ENCODE data around the gene MAP1LC3B.

The MAP1LC3B gene

GRCh38 chr16:87411375-87412271 is 19.5 kb downstream of the MAP1LC3B start:
- DNase-seq, result no peak

GRCh38 chr16:87412371-87412995 is 20.3 kb downstream of the MAP1LC3B start:
- DNase-seq, result no peak

DNA sequence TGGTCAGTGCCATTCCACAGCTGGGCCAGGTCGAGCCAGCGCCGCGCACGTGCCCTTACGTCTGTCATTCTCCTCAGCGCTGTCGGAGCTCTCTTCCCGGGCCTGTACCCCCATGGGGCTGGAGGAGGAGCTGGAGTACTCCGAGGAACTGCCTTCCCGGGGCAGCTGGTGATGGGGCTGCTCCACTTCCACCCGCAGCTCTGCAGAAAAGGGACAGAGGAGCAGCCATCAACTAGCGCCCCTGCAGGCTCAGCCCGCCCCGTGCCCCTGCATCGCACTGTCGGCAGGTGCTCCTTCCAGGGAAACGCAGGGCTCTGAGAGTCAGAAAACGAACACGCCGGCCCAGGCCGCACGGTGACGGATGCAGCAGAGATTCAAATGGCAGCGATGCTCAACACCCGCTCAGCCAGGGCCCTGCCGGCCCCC is 20.9 kb downstream of the MAP1LC3B start:
- no peak for DNase-seq

- DNase-seq, result no peak
Observed at GRCh38 chr16:87414251-87414680, 22.1 kb downstream of the MAP1LC3B start.

DNA sequence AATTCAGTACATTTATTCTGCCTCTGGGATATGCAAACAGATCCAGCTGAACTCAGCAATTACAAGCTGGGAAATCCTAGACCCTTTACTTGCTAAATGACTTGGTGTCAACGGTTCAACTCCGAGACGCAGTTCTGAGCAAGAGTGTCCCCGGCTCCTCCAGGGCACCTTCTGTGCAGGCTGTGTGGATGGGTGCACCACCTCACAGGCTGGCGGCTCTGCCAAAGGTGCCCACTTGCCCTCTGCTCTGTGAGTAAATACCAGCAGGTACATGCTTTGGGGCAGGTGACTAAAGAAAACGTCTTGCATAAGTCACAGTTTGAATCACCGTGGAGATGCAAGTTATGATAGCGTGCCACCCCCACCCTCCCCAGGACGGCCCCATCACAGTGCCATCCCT is 23.3 kb downstream of the MAP1LC3B start:
- no peak for DNase-seq

- peak; percentile 50 for DNase-seq
Observed at GRCh38 chr16:87416826-87417527, 24.8 kb downstream of the MAP1LC3B start.

- DNase-seq, result no peak
Observed at GRCh38 chr16:87417528-87417910, 25.4 kb downstream of the MAP1LC3B start.

DNA sequence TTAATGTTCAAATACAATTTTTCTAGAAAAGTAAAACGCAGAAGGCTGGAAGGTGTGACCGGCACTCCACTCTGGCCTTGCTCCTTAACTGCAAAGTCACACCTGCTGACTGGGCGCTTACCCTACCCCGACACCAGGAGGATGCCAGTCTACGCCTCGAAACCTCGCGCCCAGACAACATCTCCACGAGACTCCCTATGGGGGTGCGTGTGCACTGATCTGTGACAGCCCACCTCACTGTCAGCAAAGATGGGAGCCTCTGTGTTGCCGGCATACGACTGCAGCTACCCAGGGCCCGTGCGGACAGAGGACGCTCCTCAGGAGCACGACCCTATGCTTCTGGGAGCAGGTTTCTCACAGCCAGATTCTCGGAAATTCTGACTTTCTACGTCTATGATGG is 26.1 kb downstream of the MAP1LC3B start:
- DNase-seq, result no peak

GRCh38 chr16:87418644-87419043 is 26.5 kb downstream of the MAP1LC3B start:
- no peak for DNase-seq

DNA sequence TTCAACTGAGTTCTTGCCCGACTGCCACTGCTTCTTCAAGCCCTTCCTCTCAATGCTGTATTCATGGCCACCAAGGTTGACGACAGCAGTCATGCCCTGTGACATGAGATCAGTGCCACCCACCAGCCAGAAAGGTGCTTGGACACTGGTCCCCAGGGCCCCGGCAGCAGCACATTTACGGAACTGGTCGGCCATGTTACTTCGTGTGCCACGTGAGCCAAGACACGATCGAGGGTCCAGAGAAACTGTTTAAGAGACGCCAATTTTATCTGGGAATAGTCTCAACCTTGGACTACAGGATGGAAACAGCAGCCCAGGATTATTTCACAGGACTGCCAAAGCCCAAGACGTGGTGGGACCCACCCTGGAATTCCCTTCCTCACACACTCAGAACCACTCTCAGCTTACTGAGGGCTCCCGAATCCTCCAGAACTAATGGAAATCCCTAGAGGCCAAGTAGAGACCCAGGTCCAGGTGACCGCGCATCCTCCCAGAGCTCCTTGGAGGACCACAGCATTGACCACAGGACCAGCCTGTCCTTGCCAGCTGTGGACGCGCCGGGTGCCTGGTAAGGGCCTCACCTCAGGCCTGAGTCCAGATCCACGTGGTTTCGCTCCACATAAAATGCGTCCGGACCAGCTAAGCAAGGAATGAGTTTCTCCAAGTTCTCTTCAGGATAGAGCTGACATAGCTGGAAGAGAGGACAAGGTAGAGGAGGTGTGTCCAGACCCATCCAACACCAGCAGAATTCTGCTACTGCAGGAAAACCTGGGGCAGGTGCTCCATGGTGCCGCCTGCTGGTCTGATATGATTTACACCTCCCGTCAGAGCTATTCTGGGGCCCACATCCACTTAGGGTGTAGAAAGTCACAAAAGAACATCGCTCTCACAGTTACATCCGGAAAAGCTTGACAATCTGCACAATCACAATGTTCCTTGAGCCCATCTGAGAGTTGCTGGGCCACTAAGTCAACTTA is 28.2 kb downstream of the MAP1LC3B start:
- DNase-seq, result no peak

DNA sequence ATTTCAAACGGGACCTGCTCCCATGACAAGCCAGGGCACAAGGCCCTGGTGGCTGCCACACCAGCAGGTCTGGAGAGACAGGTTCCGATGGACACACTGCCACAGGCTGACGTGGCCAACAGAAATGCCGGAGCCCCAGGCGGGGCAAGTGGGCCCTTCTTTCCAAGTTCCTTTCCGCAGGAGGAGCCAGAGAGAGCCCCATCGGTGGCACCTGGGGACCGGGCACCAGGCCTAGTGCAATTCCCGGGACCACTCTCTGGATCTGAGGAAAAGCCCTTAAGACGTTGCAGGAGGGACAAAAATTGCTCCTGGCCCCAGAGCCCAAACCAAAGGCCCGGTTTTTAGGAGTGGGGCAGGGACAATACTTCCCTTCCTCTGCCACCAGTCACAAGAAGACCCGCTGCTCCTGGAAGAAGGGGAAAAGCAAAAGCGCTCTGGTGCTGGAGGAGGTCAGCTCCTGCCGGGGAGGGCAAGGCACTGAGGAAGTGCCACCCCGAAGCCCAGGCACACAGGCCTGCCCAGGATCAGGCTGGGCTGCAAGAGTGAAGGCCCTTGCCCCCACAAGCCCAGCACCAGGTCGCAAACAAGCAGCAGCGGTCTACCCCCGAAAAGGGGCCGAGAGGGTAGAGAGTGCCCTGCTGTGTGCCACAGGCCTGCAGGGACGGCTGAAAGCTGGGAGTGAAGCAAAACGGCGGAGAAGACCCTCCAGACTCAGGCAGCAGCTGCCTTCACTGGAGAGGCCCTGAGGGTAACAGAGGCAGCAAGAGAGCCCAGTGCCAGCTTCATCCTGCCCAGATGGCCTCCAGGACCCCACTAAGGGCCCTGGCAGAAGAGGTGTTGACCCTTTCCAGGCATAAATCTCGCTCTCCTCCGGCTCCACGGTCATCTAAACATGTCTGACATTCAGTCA is 29.1 kb downstream of the MAP1LC3B start:
- DNase-seq, result no peak

DNA sequence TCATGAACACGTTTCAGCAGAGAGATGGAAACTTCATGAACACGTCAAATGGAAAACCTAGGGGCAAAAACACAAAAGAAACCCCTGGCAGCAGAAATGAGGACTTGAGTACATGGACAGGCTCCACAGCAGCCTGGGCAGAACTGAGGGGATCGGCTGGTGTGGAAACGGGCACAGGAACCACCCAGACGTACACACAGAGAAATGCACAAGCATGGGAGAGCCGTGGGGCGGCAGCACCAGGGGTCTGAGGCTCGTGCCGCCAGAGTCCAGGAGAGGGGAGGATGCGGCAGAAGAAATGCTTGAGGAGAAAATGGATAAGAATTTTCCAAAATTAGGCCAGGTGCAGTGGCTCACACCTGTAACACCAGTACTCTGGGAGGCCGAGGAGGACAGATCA is 30.0 kb downstream of the MAP1LC3B start:
- no peak for DNase-seq

DNA sequence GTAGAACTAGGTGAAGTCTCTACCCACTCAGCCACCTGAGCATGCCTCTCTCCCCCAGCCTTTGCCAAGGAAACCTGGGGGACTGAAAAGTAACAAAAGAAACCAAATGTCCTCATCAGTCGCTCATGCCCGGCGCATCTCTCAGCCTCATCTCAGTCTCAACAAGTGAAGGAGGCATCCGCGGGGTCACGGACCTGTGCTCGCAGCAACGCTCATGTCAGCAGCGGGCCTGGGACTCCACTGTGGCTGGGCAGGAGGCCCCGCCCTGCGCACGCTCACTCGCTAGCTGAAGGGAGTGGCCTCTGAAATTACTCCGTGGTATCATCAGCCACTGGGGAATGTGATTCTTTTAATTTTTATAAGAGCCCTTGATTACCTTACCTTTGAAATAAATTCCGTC is 31.3 kb downstream of the MAP1LC3B start:
- DNase-seq, result no peak

DNA sequence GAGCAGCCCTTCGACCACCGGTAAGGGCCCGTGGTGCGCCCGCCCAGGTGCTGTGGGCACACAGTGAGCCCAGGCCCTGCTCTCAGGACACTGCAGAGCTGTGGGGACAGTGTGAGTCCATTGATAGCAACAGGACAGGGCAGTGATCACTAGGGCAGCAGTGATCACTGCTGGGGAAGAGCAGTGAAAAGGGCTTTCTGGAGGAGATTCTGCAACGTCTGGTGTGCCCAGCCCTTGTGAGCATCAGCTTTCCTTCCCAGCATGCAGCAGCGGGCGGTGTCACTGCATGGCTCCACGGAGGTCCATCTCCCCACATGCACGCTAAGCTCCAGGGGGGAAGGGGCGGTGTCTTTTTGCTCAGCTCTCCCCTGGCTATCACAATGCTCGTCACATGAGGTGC is 32.1 kb downstream of the MAP1LC3B start:
- no peak for DNase-seq

DNA sequence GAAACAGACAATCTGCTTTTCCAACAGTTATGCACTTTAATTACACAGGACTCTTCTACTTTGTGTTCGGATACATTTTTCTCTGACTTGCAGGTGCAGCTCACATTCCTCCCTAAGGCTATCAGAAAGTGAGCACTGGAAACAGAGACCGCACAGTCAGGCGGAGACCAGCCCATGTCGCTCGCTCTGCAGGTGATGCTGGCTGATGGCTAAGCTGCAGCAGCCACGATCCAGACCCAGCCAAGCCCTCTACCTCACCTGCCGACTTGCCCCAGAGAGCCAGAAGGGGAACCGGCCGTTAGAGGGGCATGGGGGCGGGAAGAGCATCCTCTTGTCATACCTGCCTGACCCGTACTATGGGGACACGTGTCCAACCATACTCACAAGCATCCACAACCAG is 33.8 kb downstream of the MAP1LC3B start:
- DNase-seq, result no peak

DNA sequence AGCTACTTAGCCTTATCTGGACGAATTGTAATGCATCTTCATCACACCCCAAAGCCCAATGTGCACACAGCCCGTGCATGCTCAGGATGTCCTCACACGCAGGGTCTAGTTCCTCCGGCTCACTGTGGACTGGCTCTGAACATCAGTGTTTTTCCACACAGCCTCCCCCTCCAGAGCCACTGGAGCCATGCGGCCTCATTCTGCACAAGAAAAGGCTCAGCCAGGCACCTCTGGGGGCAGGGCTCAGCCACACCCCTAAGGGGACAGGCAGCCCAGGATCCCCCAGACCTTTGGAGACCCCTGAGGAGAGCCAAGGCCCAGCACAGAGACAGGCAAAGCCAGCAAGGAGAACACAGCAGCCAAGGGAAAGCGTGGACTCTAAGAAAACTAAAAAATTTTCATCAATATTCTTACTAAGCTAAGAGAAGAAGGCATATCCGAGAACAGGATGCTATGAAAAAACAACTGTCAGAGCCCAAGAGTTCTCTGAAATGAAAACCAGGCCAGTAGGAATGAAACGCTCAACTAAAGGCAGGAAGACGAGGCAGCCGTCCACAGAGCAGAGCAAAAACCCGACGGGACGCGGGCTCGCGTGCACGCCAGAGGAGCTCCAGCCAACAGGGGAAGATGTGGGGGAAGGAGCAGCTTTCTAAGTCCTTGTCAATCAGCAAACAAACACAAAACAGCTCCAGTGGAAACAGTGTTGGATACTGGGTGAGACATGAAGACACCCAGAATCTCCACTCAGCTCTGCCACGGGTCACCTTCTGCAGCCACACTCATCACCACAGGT is 34.5 kb downstream of the MAP1LC3B start:
- DNase-seq, result no peak

GRCh38 chr16:87431926-87432325 is 39.8 kb downstream of the MAP1LC3B start:
- DNase-seq, result no peak

GRCh38 chr16:87432330-87432915 is 40.3 kb downstream of the MAP1LC3B start:
- DNase-seq, result no peak

GRCh38 chr16:87434146-87434667 is 42.1 kb downstream of the MAP1LC3B start:
- DNase-seq, result no peak
